Umbilical cord (tissue), 2 donors: ENCODE results near the gene MCTP1. TPM values are rescaled to one million over a fixed set of nuclear protein-coding genes. Genes with fewer than 3 reads are reported as not detected.
A peak's percentile ranks its signal among the peaks of the same experiment; 100 is the strongest.
"Not testable (repeated sequence)": the region's sequence is repeated elsewhere in the genome, so short reads cannot be mapped to it uniquely, and the experiment has no call there.

Experiments used
- DNase-seq: peaks from one replicate; pipeline ENCODE4 v3.0.0-alpha.2; 2015; ENCODE audit warnings: low spot score
- total RNA-seq: library from RNA; depleted of rRNA; stranded (reverse); fragments of >200 nt; gene quantifications from one replicate; pipeline ENCODE4 v1.2.3, GENCODE V29; 2014; ENCODE audit warnings: low replicate concordance; ENCODE audit not compliant: insufficient read depth

MCTP1 gene
- total RNA-seq, 1 donor from 2014 or later, result 24.8 TPM

DNA sequence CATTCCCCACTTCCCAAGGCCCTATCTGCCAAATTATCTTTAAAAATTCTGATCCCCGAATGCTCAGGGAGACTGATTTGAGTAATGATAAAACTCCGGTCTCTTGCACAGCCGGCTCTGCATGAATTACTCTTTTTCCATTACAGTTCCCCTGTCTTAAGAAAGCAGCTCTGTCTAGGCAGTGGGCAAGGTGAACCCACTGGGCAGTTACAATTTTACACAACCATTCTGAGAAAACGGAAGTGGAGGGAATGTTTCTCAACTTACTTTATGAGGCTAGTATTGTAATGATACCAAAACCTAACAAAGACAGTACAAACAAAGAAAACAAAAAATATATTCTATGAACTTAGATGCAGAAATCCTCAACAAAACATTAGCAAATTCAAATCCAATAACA, 100.0 kb downstream of the MCTP1 start:
- DNase-seq, result no peak

DNA sequence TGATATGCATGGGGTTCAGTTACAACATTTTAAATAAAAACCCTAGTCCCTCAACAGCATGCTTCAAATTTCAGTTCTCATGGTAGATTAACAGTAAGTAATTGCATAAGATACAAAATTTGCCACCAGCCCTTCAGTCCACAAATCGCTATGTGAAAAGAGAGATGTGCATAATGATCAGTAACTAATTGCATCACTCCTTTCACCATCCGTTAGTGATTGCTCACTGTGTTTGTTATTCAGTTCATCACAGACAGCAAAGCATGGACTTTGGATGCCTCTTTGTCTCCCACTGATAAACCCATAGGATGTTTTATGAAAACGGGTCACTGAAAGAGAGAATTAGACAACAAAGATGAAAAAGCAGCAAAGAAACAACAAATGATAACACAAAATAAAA, 103.2 kb downstream of the MCTP1 start:
- DNase-seq, result no peak

DNA sequence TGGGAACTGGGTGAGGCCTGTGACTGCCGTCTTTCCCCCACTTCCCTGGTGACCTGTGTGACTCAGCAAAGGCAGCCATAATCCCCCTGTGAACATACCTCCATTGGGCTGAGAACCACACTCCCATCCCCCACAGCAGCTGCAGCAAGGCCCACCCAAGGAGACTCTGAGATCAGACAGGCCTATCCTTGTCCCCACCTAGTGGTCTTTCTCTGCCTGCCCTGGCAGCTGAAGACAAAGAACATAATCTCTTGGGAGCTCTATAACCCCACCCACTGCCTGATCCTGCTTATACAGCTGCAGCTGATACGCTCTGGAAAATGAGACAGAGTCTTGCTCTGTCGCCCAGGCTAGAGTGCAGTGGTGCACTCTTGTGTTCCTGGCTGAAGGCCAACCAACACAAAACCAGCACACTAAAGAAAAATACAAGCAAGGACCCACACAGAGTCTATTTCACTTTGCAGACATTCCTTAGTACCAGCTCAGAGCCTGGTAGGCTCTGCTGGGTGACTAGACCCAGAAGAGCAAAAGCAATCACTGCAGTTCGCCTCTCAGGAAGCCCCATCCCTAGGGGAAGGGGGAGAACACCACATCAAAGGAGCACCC, 106.7 kb downstream of the MCTP1 start:
- DNase-seq, result peak; percentile 6

DNA sequence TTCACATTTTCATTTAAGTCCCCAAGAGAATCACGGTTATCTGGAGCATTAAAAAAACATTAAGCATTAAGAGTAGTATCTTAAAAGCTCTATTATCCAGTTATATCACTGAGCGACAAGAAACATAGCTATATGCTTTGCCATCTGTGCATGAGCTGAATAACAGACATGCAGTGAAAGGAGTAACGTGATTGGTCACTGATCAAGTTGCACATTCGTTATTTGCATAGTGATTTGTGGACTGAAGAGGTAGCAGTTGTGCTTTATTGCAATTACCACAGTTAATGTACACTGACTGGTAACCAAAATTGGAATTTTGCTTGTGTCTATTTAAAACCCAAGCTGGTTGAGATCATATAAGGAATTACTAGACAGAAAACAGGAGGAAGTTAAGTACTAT, 107.4 kb downstream of the MCTP1 start:
- DNase-seq, result no peak

DNA sequence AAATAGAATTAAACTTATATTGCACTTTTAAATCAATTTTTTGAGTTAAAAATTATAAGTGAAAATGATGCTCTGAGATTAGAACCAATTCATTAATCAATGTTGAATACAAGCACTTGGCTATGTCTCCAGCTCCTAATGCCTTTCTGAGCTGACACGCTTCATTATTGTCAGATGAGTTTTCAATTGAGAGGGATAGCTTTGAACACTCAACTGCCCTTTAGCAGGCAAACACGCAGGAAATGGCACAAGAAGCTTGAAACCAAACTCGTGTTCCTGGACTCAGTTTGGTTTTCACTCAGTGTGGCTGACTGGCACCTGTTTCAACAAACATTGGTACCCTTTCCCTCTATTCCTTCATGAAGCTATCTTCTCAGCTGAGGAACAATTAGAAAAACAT, 109.8 kb downstream of the MCTP1 start:
- no peak for DNase-seq

DNA sequence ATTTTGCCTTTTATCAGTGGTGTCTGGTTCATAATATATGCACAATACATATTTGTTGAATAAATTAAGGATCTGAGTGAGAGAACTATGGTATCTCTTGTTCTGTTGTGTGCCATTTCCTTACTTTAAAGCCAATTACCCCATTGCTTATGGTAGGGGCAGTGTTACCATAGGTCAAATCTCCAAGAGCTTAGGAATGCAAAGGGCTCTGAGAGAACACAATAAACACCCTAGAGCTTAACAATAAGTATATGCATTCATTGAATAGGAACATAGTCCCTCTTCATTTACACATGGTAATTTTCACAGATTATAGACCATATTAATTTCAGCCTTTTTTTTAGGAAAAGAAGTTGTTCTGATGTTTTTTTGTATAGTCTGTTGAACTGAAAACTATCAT, 112.2 kb downstream of the MCTP1 start:
- no peak for DNase-seq

DNA sequence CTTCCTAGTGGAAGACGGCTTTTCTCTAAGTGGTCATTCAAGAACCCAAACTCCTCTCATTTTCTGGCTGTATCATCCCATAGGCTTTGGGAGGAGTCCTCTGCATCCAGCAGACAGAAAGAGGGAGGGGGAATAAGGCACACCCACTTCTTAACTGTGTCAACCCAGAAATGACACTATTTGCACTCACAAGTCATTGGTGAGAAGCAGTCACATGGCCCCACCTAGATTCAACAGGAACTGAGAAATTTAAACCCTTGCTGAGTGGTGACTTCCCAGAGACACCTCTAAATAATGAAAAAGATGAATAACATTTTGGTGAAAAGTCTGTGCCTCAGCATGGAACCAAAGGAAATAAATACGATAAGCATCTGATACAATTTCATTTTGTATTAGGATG, 120.0 kb downstream of the MCTP1 start:
- DNase-seq, result no peak

DNA sequence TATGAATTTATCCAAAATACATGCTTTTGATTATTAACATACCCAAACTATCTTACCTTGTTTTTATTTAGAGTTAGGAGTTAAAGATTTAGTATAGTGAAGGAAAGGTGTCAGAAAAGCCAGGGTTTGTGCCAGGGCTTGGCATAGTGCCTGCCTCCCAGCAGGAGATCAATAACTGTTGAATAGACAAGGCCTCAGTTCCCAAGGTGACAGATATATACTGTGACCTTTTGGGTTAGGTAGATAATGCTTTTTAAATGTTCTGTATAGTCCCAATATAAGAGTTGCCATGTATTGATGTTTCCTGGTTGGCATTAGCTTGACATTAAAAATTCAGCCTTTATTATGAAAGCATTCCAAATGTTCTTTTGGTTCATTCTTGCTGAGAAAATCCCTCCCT, 121.8 kb downstream of the MCTP1 start:
- DNase-seq, result no peak

DNA sequence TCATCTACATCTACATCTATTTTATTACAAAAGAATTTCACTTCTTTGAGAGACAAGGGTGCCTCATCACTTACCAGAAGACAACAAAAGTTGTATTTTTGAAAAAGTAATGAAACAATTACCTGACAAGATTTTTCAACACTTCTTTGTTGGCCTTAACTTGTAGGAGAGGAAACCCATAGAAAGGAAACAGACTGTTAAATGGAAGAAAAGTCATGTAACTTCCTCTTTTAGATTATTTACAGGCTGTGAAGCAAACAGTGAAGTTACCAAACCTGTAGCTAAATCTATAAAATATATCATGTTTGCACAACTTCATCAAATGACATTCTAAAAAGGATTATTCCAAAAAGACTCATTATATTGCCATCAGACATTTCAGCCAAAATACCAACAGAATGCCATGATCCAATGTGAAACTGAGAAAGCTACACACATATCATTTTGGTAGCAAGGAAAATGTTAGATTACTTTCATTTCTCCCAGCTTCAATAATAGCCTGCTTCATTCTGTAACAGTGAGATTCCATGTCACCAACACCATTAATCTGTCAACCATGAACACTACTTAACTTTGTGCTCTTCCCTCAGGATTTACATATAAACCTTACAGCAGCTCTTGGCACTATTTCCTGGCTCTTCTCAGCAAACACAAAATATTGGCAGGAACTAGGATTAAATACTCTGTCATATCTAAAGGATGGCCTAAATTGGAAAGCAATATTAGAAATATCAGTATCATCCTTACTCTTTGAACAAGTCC, 122.5 kb downstream of the MCTP1 start:
- no peak for DNase-seq

DNA sequence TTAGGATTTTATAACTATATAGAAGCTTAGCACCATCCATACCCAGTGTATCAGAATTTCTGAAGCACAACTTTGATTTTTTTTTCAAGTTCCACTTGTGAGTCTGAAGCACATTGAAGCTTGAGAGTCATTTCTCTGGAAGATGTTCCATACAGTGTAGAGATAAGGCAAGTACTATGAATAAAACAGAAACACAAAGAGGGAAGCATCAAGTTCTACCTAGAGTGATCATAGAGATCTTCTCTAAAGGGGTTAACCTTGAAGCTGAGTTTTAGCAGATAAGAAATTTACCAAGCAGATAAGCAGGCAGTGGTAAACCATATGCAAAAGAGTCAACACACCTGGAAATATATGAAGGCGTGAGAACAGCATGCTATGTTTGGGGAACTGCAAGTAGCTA, 125.3 kb downstream of the MCTP1 start:
- DNase-seq, result no peak

DNA sequence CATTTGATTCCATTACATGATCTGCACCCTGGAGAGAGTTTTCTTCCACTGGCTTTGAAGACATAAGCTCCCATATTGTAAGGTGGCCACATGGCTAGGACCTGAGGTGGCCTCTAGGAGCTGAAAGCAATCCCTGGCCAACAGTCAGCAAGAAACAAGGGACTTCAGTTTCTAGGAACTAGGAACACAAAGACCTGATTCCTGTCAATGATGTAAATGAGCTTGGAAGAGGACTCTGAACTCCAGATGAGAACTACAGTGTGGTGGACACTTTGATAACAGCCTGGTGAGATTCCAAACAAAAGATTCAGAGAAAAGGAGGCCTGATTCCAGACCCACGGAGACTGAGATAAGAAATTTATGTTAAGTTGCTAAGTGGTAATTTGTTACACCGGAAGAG, 129.0 kb downstream of the MCTP1 start:
- no peak for DNase-seq

DNA sequence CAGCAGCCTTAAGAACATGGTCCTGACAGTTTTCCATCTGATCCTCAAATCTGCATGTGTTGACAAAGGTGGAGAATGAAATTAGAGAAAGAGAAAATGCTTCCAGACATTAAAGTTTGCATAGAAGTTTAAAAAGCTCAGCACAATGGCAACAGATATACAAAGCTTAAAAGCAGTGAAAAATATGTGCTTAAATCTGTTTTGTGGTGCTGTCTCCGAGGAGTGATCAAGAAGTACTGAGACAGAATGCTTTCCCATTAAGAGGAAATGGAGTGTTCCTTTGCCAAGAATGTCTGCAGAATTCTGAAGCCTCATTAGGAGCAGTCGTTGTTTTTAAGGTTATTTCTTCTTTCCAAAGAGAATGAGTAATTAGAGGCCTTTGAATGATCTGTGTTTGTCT, 131.4 kb downstream of the MCTP1 start:
- DNase-seq, result no peak

DNA sequence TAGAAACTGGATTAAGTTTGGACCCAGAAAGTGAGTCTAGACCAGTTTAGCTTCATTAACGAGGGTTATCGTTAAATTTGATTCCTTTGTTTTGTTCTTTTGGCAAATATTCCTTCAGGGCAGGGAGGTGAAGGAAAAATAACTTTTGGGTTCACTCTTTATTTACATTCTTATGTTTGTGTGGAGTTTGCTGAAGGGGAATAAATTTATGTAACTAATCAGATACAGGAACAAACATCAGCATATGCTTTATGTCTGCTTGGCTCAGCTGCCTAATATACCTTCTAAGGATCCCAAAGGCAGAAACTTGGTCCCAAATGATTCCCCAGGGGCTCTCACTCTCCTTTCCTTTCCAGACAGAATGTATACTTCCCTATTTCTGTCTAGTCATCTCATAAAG, 132.4 kb downstream of the MCTP1 start:
- no peak for DNase-seq

DNA sequence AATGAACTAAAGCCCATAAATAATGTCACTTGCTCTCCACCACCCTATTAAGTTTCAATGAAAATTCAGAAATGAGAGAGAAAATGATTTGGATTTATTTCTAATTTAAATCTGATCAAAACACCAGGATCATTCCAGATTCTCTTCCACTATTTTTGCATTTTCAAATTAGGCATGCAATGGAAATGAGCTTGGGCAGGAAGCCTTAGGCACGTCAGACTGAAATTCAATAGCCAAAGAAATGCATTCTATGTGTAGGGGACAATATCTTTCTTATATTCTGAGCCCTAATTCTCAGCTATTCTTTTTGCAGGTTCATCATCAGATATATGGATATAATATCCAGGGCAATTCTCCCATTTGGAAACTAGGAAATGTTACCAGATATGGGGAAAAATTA, 132.8 kb downstream of the MCTP1 start:
- no peak for DNase-seq

DNA sequence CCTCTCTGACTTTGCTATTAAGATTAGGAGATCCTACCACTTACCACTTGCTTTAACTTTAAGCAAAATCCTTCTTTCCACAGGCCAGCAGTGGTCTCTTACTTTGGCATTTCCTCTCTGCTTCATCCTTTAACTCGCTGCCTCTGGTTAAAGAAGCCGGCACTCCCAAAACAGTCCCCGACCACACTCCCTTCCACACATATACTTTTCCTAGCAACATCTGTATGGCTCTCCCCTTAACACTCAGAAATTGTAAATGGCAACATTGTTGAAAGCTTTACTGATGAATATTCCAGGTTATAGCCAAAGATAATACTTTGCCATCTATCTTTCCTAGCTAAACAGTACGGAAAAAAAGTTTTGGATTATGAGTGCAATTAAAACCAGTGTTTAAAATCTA, 133.2 kb downstream of the MCTP1 start:
- DNase-seq, result no peak

DNA sequence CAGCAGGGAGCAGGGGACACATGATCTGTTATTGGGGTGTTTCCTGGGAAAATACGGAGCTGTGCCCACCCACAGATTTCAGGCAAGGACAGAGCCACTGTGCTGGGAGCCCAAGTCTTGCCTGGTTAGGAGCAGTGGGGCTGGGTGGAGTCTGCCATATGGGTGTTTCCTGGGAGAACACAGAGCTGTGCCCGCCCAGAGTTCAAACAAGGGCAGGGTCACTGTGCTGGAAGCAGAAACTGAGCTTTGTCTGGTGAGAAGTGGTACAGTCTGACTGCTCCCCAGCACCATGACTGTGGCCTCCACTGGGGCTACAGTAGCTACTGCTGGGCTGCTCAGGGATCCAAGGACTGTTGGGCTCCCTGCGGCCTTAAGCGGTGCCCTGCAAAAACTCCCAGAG, 135.5 kb downstream of the MCTP1 start:
- DNase-seq, result no peak

DNA sequence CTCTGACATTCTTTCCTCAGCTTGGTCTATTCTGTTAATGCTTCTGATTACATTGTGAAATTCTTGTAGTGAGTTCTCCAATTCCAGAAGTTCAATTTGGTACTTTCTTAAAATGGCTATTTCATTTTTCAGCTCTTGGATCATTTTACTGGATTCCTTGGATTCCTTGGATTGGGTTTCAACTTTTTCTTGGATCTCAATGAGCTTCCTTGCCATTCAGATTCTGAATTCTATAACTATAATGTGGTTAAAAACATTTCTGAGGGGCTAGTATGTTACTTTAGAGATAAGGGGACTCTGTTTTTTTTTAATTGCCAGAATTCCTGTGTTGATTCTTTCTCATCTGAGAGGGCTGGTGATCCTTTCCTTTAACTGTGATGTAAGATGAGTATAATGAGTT, 136.4 kb downstream of the MCTP1 start:
- DNase-seq, result no peak

DNA sequence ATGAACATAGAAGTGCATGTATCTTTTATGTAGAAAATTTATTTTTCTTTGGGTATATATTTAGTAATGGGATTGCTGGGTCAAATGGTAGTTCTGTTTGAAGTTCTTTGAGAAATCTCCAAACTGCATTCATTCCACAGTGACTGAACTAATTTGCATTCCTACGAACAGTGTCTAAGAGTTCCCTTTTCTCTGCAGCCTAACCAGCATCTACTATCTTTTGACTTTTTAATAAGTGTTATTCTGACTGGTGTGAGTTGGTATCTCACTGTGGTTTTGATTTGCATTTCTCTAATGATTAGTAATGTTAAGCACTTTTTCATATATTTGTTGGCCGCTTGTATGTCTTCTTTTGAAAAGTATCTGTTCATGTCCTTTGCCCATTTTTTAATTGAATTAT, 141.0 kb downstream of the MCTP1 start:
- DNase-seq, result not testable (repeated sequence)

DNA sequence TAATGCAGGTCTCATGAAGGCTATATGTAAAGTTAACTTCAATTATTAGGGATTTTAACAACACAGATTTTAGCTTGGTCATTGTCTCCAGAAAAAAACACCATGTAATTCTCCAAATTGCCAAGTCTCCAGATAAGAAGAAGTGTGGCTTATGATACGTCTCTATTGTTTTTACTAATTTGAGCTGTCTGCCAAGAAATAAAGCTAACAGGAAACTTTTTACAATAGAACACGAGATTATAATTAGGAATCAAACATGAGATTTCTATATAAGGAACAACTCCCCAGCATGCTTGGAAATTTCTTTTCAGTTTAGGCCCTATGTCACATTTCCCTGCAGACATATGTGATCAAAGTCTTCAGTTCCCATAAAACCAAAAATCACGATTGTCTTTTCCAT, 142.7 kb downstream of the MCTP1 start:
- no peak for DNase-seq

DNA sequence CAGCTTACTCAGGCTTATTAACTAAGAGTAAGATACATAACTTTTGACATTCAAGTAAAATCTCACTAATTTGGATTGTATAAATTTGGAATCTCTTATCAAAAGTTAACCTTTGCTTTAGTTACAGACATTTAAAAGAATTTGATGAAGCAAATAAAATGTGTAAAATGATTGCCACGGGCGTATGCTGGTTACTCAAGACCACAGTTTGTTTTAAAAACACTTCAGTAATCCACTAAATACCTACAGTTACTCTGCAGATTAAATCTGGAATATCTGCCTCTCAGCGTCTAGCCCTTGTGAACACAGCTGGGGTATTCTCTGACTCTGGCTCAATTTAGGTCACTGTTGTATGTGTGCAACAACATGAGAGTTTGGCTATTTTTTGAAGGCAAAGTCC, 143.8 kb downstream of the MCTP1 start:
- DNase-seq, result no peak

DNA sequence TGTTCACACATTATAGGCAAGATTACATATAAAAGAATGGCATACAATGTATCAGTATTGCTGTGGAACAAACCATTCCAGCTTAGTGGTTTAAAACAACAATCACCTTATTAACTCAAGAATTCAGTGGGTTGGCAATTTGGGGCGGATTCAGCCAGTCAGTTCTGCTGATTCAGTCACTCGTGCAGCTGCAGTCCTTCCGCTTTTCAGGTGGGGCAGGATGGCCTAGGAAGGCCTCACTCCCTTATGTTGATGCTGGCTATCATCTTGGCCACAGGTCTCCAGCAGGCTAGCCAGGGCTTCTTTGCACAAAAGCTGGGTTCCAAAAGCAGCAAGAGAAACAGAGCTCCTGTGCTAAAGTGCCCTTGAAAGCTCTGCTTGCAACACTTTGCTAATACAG, 150.6 kb downstream of the MCTP1 start:
- DNase-seq, result no peak

DNA sequence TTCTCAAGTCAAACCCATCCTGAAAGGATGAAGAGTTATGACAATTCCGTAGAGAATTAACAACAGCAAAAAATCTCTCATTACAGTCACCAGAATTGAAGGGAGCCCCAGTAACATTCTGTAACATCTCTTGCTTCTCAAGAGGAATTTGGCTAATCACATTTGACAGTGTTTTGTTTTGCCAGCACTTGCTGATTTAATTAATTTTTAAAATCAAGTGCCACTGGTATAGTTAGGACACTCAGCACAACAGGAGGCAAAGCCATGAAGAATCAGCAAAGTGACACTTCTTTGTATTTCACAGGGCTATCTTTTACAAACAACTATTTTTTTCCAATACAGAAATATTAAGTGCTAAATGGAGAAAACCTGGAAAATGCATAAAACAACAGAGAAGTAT, 152.8 kb downstream of the MCTP1 start:
- DNase-seq, result no peak

DNA sequence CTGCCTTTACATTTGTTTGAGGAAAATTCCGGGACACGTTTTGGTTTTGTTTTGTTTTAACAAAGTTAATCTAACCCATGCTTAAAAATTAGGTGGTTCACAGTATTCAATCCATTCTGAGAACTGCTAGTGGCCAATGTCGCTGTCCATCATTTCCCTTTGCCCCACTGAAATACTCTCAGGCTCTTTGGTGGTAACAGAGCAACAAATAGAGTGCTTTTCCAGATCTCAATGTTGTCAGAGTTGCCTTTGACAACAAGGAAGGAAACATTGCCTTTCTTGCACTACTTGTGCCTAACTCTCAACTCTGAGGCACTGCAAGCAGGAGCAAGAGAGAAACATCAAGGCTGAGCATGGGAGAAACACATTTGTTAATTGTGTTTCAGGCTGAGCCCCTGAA, 154.0 kb downstream of the MCTP1 start:
- DNase-seq, result no peak

DNA sequence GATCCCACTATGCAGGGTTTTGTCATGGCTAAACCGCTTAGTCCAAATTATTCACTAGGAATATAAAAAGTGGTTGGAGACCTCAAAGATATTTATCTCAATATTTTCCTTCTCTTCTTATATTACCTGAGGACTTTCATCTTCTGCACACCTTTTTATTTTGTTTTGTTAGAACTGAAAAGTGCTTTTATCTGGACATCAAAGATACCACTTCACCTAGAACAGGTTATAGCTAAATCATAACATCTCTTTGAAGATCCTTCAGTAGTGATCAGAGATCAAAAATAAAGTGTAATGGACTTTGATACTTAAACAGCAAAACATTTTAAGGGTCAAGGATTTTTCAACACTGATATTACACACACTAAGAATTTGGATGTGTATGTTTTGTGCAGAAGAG, 160.2 kb downstream of the MCTP1 start:
- DNase-seq, result no peak
